ENCODE results near the gene MREG.

MREG gene

DNA sequence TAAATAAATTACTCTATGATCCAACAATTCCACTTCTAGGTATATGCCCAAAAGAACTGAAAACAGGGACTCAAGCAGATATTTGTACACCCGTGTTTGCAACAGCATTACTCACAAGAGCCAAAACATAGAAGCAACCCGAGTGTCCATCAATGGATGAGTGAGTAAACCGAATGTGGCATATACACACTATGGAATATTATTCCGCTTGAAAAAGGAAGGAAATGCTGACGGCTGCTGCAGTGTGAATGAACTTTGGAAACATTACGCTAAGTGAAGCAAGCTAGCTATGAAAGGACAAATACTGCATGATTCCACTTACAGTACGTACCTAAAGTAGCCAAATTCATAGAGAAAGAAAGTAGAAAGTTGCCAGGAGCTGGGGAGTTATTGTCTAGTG, 32.2 kb downstream of the MREG start:
- TF ChIP-seq EZH2phosphoT487 (IDR thresholded peaks at IDR 0.05; ENCODE audit: borderline replicate concordance, low read length) = no peak
- TF ChIP-seq, protein P1, sequence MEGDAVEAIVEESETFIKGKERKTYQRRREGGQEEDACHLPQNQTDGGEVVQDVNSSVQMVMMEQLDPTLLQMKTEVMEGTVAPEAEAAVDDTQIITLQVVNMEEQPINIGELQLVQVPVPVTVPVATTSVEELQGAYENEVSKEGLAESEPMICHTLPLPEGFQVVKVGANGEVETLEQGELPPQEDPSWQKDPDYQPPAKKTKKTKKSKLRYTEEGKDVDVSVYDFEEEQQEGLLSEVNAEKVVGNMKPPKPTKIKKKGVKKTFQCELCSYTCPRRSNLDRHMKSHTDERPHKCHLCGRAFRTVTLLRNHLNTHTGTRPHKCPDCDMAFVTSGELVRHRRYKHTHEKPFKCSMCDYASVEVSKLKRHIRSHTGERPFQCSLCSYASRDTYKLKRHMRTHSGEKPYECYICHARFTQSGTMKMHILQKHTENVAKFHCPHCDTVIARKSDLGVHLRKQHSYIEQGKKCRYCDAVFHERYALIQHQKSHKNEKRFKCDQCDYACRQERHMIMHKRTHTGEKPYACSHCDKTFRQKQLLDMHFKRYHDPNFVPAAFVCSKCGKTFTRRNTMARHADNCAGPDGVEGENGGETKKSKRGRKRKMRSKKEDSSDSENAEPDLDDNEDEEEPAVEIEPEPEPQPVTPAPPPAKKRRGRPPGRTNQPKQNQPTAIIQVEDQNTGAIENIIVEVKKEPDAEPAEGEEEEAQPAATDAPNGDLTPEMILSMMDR (IDR thresholded peaks at IDR 0.05; ENCODE audit: low read depth, low read length, poor library complexity, severe bottlenecking) = no peak
- Histone ChIP-seq H3K4me3 (ENCODE audit: low read length) (no peak overlapping the region), H3K4me2 (ENCODE audit: low read length) (no peak overlapping the region), H3K9me2 (replicated peaks; ENCODE audit: control insufficient read depth, low read length) (no peaks in the 10 kb centered on the region), H3F3A (ENCODE audit: control insufficient read depth, insufficient read depth) (no peaks in the 10 kb centered on the region), H3K27me3 (ENCODE audit: control insufficient read depth, low read length) (no peaks in the 10 kb centered on the region), H3K4me1 (ENCODE audit: control insufficient read depth, low read length) (no peaks in the 10 kb centered on the region), H3K79me2 (ENCODE audit: control insufficient read depth, low read length) (no peaks in the 10 kb centered on the region; the same call in 1 of the 2 replicates), H3K27ac (ENCODE audit: low read depth, low read length) (no peak overlapping the region), H4K20me1 (ENCODE audit: control insufficient read depth, insufficient read depth, low read depth, low read length) (no peaks in the 10 kb centered on the region), H3K36me3 (ENCODE audit: control insufficient read depth, low read length) (no peaks in the 10 kb centered on the region), H3K9me3 (ENCODE audit: control insufficient read depth, insufficient read depth, low read length) (no peaks in the 10 kb centered on the region)

DNA sequence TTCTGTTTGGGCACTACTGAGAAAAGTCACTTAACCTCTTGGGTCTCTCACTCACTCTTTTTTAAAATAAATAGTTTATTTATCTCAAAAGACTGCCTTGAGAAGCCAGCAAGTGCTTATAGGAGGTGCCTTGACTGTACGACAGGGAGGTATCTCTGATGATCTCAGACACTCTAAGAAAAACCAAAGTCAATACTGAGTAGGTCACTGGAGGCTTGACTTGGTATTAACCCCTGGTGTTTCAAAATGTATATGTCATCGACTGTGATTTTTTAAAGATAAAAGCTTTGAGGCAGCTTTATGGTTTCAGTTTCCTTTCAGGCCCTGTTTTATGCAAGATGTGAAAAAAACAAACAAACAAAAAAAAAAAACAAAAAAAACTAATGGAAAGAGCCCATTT, 33.7 kb downstream of the MREG start:
- H3K9me2 ChIP-seq (replicated peaks; ENCODE audit: control insufficient read depth, low read length) = no peaks in the 10 kb centered on the region
- H4K20me1 ChIP-seq (ENCODE audit: control insufficient read depth, insufficient read depth, low read depth, low read length) = no peaks in the 10 kb centered on the region
- H3F3A ChIP-seq (ENCODE audit: control insufficient read depth, insufficient read depth) = no peaks in the 10 kb centered on the region
- no peaks in the 10 kb centered on the region for H3K36me3 ChIP-seq (ENCODE audit: control insufficient read depth, low read length)
- H3K27me3 ChIP-seq (ENCODE audit: control insufficient read depth, low read length) = no peaks in the 10 kb centered on the region
- no peak for TF ChIP-seq EZH2phosphoT487 (IDR thresholded peaks at IDR 0.05; ENCODE audit: borderline replicate concordance, low read length)
- TF ChIP-seq, protein P1 (IDR thresholded peaks at IDR 0.05; ENCODE audit: low read depth, low read length, poor library complexity, severe bottlenecking) = no peak
- no peak overlapping the region for H3K4me3 ChIP-seq (ENCODE audit: low read length)
- no peak overlapping the region for H3K27ac ChIP-seq (ENCODE audit: low read depth, low read length)
- no peaks in the 10 kb centered on the region for H3K9me3 ChIP-seq (ENCODE audit: control insufficient read depth, insufficient read depth, low read length)
- H3K4me2 ChIP-seq (ENCODE audit: low read length) = no peak overlapping the region
- no peaks in the 10 kb centered on the region for H3K4me1 ChIP-seq (ENCODE audit: control insufficient read depth, low read length)
- no peaks in the 10 kb centered on the region; the same call in 1 of the 2 replicates for H3K79me2 ChIP-seq (ENCODE audit: control insufficient read depth, low read length)

DNA sequence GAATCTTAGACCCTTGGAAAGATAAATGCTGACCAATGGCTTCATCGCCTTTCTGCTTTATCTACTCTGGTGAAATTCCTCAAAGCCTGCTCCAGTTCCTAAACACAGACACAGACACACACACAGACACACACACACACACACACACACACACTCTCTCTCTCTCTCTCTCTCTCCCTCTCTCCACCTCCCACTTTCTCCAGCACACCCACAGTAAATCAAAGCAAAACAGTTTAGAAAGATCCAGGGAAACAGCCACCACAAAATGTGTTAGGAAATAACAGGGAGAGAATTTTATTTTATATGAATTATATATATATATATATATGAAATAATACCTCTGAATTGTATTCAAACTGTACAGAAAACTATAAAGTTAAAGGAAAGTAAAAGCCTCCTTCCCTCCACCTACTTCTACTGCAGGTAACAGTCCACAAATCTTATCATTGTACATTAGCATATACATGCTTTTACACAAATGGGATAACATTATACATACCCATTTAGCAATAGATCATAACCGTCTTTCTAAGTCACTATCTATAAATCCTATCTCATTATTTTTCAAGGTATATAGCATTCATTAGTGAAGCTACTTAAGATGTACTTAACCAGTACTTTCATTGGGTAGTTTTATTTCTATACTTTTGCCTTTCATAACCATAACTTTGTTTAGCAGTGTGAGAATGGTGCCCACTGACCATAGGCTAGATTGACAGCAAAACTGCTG, 38.5 kb downstream of the MREG start:
- no peaks in the 10 kb centered on the region for H3K4me1 ChIP-seq (ENCODE audit: control insufficient read depth, low read length)
- no peaks in the 10 kb centered on the region for H4K20me1 ChIP-seq (ENCODE audit: control insufficient read depth, insufficient read depth, low read depth, low read length)
- no peak overlapping the region for H3K27ac ChIP-seq (ENCODE audit: low read depth, low read length)
- H3K4me2 ChIP-seq (ENCODE audit: low read length) = no peak overlapping the region
- TF ChIP-seq EZH2phosphoT487 (IDR thresholded peaks at IDR 0.05; ENCODE audit: borderline replicate concordance, low read length) = no peak
- TF ChIP-seq, protein P1 (IDR thresholded peaks at IDR 0.05; ENCODE audit: low read depth, low read length, poor library complexity, severe bottlenecking) = no peak
- H3K36me3 ChIP-seq (ENCODE audit: control insufficient read depth, low read length) = no peaks in the 10 kb centered on the region
- H3K9me3 ChIP-seq (ENCODE audit: control insufficient read depth, insufficient read depth, low read length) = no peaks in the 10 kb centered on the region
- no peaks in the 10 kb centered on the region for H3K27me3 ChIP-seq (ENCODE audit: control insufficient read depth, low read length)
- H3K9me2 ChIP-seq (replicated peaks; ENCODE audit: control insufficient read depth, low read length) = no peaks in the 10 kb centered on the region
- no peaks in the 10 kb centered on the region for H3K79me2 ChIP-seq (ENCODE audit: control insufficient read depth, low read length)
- H3K4me3 ChIP-seq (ENCODE audit: low read length) = no peak overlapping the region
- no peaks in the 10 kb centered on the region for H3F3A ChIP-seq (ENCODE audit: control insufficient read depth, insufficient read depth)
